ENCODE measurements around the gene ATF7IP2. TPM values are rescaled to one million over a fixed set of nuclear protein-coding genes. Genes with fewer than 3 reads are reported as not detected.
"Not testable (repeated sequence)": the region's sequence is repeated elsewhere in the genome, so short reads cannot be mapped to it uniquely, and the experiment has no call there.

ATF7IP2 gene
- total and polyA plus RNA-seq, 4 donors = 14.3 to 60.4 (median 30.1) TPM

DNA sequence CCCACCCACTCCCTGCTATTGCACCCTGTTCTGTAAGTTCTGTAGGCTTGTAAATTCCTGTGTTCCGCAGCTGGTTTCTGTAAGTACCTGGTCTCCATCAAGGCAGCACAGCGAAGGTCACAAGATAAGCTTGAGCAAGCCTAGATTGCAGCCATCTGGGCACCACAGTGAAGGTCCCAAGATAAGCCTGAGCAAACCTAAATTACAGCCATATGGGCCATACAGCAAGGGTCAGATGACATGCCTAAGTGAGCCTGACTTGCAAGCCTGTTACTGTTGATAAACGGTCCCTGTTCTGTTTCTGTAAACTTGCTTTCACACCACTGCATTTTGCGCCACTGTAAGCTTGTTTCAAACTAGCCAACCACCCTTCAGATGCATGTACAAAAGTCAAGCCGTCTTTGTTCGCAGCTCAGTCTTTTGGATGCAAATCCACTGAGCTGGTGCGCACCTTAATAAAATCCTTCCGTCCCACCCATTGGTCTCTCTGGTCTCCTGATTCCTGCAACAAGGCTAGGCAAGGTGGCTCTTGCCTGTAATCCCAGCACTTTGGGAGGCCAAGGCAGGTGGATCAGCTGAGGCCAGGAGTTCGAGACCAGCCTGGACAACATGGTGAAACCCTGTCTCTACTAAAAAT, 42.6 kb upstream of the ATF7IP2 start (continued):
- TF ChIP-seq, protein P1, sequence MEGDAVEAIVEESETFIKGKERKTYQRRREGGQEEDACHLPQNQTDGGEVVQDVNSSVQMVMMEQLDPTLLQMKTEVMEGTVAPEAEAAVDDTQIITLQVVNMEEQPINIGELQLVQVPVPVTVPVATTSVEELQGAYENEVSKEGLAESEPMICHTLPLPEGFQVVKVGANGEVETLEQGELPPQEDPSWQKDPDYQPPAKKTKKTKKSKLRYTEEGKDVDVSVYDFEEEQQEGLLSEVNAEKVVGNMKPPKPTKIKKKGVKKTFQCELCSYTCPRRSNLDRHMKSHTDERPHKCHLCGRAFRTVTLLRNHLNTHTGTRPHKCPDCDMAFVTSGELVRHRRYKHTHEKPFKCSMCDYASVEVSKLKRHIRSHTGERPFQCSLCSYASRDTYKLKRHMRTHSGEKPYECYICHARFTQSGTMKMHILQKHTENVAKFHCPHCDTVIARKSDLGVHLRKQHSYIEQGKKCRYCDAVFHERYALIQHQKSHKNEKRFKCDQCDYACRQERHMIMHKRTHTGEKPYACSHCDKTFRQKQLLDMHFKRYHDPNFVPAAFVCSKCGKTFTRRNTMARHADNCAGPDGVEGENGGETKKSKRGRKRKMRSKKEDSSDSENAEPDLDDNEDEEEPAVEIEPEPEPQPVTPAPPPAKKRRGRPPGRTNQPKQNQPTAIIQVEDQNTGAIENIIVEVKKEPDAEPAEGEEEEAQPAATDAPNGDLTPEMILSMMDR (IDR thresholded peaks at IDR 0.05; ENCODE audit: low read depth, low read length, missing input control) = no peak

DNA sequence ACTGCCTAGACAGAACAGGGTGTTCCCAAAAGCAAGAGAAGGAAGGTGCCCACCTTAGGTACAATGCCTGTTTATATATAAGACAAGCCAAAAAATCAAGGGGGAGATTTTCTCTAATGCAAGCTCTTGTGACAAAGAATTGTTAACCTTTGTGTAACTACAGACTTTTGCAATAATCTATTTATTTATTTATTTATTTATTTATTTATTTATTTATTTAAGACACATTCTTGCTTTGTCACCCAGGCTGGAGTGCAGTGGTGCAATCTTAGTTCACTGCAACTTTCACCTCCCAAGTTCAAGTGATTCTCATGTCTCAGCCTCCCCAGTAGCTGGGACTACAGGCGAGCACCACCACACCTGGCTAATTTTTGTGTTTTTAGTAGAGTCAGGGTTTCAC, 41.2 kb upstream of the ATF7IP2 start:
- H3K9ac ChIP-seq (ENCODE audit: low read depth in 1 of 2, low read length in 2 of 2); H3K4me3 ChIP-seq (ENCODE audit: low read depth in 1 of 3, low read length in 3 of 3); H3K27ac ChIP-seq (ENCODE audit: low read depth in 1 of 2, low read length in 2 of 2); H3K9me3 ChIP-seq (ENCODE audit: control insufficient read depth in 4 of 4, low read length in 3 of 4); DNase-seq (ENCODE audit: low spot score); H3K36me3 ChIP-seq (ENCODE audit: control insufficient read depth in 4 of 4, insufficient read depth in 3 of 4, low read depth in 1 of 4, low read length in 3 of 4); H3K4me1 ChIP-seq (ENCODE audit: control insufficient read depth in 4 of 4, insufficient read depth in 4 of 4, low read length in 3 of 4); H3K27me3 ChIP-seq (ENCODE audit: control insufficient read depth in 4 of 4, insufficient read depth in 4 of 4, low read length in 3 of 4): not testable (repeated sequence)
- WGBS = 94% methylated on average over 1 of the region's 1 CpG

DNA sequence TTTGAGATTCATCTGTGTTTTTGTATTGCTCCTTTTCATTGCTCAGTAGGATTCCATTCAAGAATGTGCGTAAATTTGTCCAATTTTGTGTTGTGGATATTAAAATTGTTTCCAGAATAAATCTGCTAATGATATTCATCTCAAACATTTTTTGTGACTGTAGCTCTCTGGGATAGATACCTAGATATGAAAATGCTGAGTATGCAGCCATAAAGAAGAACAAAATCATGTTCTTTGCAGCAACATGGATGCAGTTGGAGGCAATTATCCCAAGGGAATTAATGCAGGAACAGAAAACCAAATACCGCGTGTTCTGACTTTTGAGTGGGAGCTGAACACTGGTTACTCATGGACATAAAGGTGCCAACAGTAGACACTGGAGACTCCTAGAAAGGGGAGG, 40.2 kb upstream of the ATF7IP2 start:
- H3K9me3 ChIP-seq (ENCODE audit: control insufficient read depth in 4 of 4, low read length in 3 of 4) = peaks cover 0 to 3% (median 0%) of the 10 kb centered on the region in 4 donors

DNA sequence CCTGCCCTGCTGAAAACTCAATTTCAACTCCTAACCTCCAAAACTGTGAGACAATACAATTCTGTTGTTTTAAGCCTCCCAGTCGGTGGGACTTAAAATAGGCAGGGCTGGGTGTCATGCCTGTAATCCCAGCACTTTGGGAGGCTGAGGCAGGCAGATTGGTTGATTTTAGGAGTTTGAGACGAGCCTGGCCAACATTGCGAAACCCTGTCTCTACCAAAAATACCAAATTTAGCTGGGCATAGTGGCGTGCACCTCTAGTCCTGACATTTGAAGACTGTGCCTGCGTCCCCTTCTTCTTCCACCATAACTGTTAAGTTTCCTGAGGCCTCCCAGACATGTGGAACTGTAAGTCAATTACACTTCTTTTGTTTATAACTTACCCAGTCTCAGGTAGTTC, 36.0 kb upstream of the ATF7IP2 start:
- Histone ChIP-seq H3K36me3 (ENCODE audit: control insufficient read depth in 4 of 4, insufficient read depth in 3 of 4, low read depth in 1 of 4, low read length in 3 of 4) (no peaks in the 10 kb centered on the region), H3K4me1 (ENCODE audit: control insufficient read depth in 4 of 4, insufficient read depth in 4 of 4, low read length in 3 of 4) (peaks cover 0 to 7% (median 6%) of the 10 kb centered on the region in 4 donors), H3K27me3 (ENCODE audit: control insufficient read depth in 4 of 4, insufficient read depth in 4 of 4, low read length in 3 of 4) (no peaks in the 10 kb centered on the region), H3K9me3 (ENCODE audit: control insufficient read depth in 4 of 4, low read length in 3 of 4) (no peaks in the 10 kb centered on the region), H3K9ac (ENCODE audit: low read depth in 1 of 2, low read length in 2 of 2) (no peak overlapping the region), H3K4me3 (ENCODE audit: low read depth in 1 of 3, low read length in 3 of 3) (no peak overlapping the region), H3K27ac (ENCODE audit: low read depth in 1 of 2, low read length in 2 of 2) (no peak overlapping the region)
- TF ChIP-seq JUND (IDR thresholded peaks at IDR 0.05) = no peak
- TF ChIP-seq YY1 (IDR thresholded peaks at IDR 0.05) = no peak
- no peak for TF ChIP-seq EGR1 (IDR thresholded peaks at IDR 0.05; ENCODE audit: low read depth in 2 of 2)
- no peak for TF ChIP-seq GABPA (IDR thresholded peaks at IDR 0.05 in 1 of 2, conservative IDR thresholded peaks at IDR 0.05 in 1 of 2)
- TF ChIP-seq FOXA2 (IDR thresholded peaks at IDR 0.05) = no peak
- TF ChIP-seq SP1 (IDR thresholded peaks at IDR 0.05) = no peak
- no peak for TF ChIP-seq HNF4A (conservative IDR thresholded peaks at IDR 0.05)
- TF ChIP-seq, protein P2, sequence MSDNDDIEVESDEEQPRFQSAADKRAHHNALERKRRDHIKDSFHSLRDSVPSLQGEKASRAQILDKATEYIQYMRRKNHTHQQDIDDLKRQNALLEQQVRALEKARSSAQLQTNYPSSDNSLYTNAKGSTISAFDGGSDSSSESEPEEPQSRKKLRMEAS (IDR thresholded peaks at IDR 0.05) = no peak
- WGBS = 84% methylated on average over 5 of the region's 5 CpGs
- DNase-seq (ENCODE audit: low spot score) = no peak

More for the DNA sequence above, 40.2 kb upstream of the ATF7IP2 start:
- Histone ChIP-seq H3K4me3 (ENCODE audit: low read depth in 1 of 3, low read length in 3 of 3) (no peak overlapping the region), H3K27me3 (ENCODE audit: control insufficient read depth in 4 of 4, insufficient read depth in 4 of 4, low read length in 3 of 4) (no peaks in the 10 kb centered on the region), H3K9ac (ENCODE audit: low read depth in 1 of 2, low read length in 2 of 2) (no peak overlapping the region), H3K27ac (ENCODE audit: low read depth in 1 of 2, low read length in 2 of 2) (no peak overlapping the region), H3K4me1 (ENCODE audit: control insufficient read depth in 4 of 4, insufficient read depth in 4 of 4, low read length in 3 of 4) (peaks cover 0 to 8% (median 6%) of the 10 kb centered on the region in 4 donors), H3K36me3 (ENCODE audit: control insufficient read depth in 4 of 4, insufficient read depth in 3 of 4, low read depth in 1 of 4, low read length in 3 of 4) (no peaks in the 10 kb centered on the region)
- 97% methylated on average over 3 of the region's 3 CpGs for WGBS
- TF ChIP-seq FOXA1 (IDR thresholded peaks at IDR 0.05) (no peak), TAF1 (conservative IDR thresholded peaks at IDR 0.05) (no peak), RXRA (IDR thresholded peaks at IDR 0.05) (no peak)
- DNase-seq (ENCODE audit: low spot score) = no peak
